Adrenal gland (tissue), 5 donors: Measurements from ENCODE around the gene CRB1.

Source experiments
- POLR2A ChIP-seq, 2 donors: fragments of 450-650 bp; IDR thresholded peaks; one replicate each; pipeline ENCODE4 v1.6.1; 2017; ENCODE audit warnings: antibody characterized with exemption in 2 of 2, mild to moderate bottlenecking in 2 of 2, moderate library complexity in 1 of 2
- TF ChIP-seq, protein P1 (sequence below), 6 experiments: fragments of 450-650 bp in 4 of 6; fragments of 200-600 bp in 2 of 6; sonication (generic) in 1 of 6; IDR thresholded peaks; 1 replicate in 5 of 6; 2 replicates in 1 of 6; pipeline versions ENCODE4 v1.5.1 to v1.8.0; 2016 to 2021; ENCODE audit warnings: antibody characterized with exemption in 6 of 6, mild to moderate bottlenecking in 2 of 6, moderate library complexity in 1 of 6
- donor health status: DM: no; HTN: no; CAD: no.

DNA sequence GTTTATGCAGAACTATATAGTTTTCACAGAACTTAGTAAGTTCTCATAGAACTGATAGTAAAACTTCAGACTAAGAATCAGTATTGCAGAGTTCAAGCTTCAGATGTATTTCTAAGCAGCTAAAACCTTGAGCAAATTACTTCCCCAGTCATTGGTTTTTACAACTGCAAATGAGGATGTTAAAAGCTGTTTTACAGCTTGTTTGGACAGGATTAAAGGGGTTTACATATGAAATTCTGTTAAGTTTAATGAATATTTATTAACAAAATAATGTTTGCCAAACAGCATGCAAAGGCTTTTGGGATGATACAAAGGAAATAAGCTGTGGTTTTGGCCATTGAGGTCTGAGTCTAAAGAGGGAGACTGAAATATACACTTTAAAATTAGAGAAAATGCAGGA, 39.1 kb downstream of the CRB1 start:
- TF ChIP-seq POLR2A (IDR thresholded peaks at IDR 0.05) = no peak
- TF ChIP-seq, protein P1, sequence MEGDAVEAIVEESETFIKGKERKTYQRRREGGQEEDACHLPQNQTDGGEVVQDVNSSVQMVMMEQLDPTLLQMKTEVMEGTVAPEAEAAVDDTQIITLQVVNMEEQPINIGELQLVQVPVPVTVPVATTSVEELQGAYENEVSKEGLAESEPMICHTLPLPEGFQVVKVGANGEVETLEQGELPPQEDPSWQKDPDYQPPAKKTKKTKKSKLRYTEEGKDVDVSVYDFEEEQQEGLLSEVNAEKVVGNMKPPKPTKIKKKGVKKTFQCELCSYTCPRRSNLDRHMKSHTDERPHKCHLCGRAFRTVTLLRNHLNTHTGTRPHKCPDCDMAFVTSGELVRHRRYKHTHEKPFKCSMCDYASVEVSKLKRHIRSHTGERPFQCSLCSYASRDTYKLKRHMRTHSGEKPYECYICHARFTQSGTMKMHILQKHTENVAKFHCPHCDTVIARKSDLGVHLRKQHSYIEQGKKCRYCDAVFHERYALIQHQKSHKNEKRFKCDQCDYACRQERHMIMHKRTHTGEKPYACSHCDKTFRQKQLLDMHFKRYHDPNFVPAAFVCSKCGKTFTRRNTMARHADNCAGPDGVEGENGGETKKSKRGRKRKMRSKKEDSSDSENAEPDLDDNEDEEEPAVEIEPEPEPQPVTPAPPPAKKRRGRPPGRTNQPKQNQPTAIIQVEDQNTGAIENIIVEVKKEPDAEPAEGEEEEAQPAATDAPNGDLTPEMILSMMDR (IDR thresholded peaks at IDR 0.05) = no peak
